GM23248 (cell line): ENCODE results near the gene DDX39B. TPM values are rescaled to one million over a fixed set of nuclear protein-coding genes. Genes with fewer than 3 reads are reported as not detected.
"Not testable (repeated sequence)": the region's sequence is repeated elsewhere in the genome, so short reads cannot be mapped to it uniquely, and the experiment has no call there.

ENCODE experiments used
- DNase-seq: peaks from one replicate; pipeline ENCODE4 v3.0.0-alpha.2; 2015
- H2AFZ ChIP-seq: fragments of 200-600 bp; sonication (generic); 2 replicates; pipeline ENCODE4 v1.6.1; 2016; ENCODE audit warnings: antibody characterized with exemption
- H3F3A ChIP-seq: fragments of 200-600 bp; sonication (generic); 2 replicates; pipeline ENCODE4 v1.6.1; 2016; ENCODE audit warnings: mild to moderate bottlenecking, antibody characterized with exemption, mixed run types; ENCODE audit not compliant: insufficient read depth
- H3K27ac ChIP-seq: fragments of 200-600 bp; sonication (generic); 2 replicates; pipeline ENCODE4 v1.5.1; 2016; ENCODE audit warnings: mild to moderate bottlenecking
- H3K27me3 ChIP-seq: fragments of 200-600 bp; sonication (generic); replicated peaks from 2 replicates; pipeline ENCODE4 v1.6.1; 2016; ENCODE audit warnings: mild to moderate bottlenecking; ENCODE audit not compliant: insufficient read depth
- H3K36me3 ChIP-seq: fragments of 200-600 bp; sonication (generic); 2 replicates; pipeline ENCODE4 v1.6.1; 2016; ENCODE audit warnings: low read depth, mild to moderate bottlenecking
- H3K4me1 ChIP-seq: fragments of 200-600 bp; sonication (generic); 2 replicates; pipeline ENCODE4 v1.6.1; 2016; ENCODE audit warnings: mild to moderate bottlenecking; ENCODE audit not compliant: insufficient read depth
- H3K4me2 ChIP-seq: fragments of 200-600 bp; sonication (generic); one replicate; pipeline ENCODE4 v1.6.1; 2016; ENCODE audit warnings: mild to moderate bottlenecking; ENCODE audit not compliant: unreplicated experiment
- H3K4me3 ChIP-seq: fragments of 200-600 bp; sonication (generic); 2 replicates; pipeline ENCODE4 v1.5.1; 2016; ENCODE audit warnings: mild to moderate bottlenecking
- H3K79me2 ChIP-seq: fragments of 200-600 bp; sonication (generic); 2 replicates; pipeline ENCODE4 v1.6.1; 2016; ENCODE audit warnings: mild to moderate bottlenecking; ENCODE audit not compliant: insufficient read depth
- H3K9ac ChIP-seq: fragments of 200-600 bp; sonication (generic); 2 replicates; pipeline ENCODE4 v1.6.1; 2016; ENCODE audit warnings: mild to moderate bottlenecking
- H3K9me2 ChIP-seq: fragments of 200-600 bp; sonication (generic); 2 replicates; pipeline ENCODE4 v1.6.1; 2016; ENCODE audit warnings: mixed run types, mild to moderate bottlenecking, moderate library complexity; ENCODE audit not compliant: insufficient read depth
- H3K9me3 ChIP-seq: fragments of 200-600 bp; sonication (generic); one replicate; pipeline ENCODE4 v1.6.1; 2017; ENCODE audit warnings: low read depth
- H4K20me1 ChIP-seq: fragments of 200-600 bp; sonication (generic); 2 replicates; pipeline ENCODE4 v1.6.0; 2016; ENCODE audit not compliant: insufficient read depth
- EZH2 ChIP-seq: fragments of 200-600 bp; sonication (generic); IDR thresholded peaks from 2 replicates; pipeline ENCODE4 v1.6.1; 2018; ENCODE audit warnings: antibody characterized with exemption, mild to moderate bottlenecking; ENCODE audit not compliant: insufficient read depth, poor library complexity, severe bottlenecking
- EZH2phosphoT487 ChIP-seq: fragments of 200-600 bp; sonication (generic); IDR thresholded peaks from 2 replicates; pipeline ENCODE4 v1.6.1; 2018; ENCODE audit warnings: antibody characterized with exemption, moderate library complexity, mild to moderate bottlenecking, low read depth; ENCODE audit not compliant: insufficient read depth
- WGBS, 2 experiments: methylation state at CpG; one replicate each; pipeline ENCODE4 v1.1.6; 2015 to 2017; ENCODE audit warnings: low lambda C conversion rate in 2 of 2, low coverage in 1 of 2; ENCODE audit errors: missing lambda C conversion rate in 2 of 2; 5-methylcytosine and 5-hydroxymethylcytosine counted together
- in situ Hi-C: fragments of 300-500 bp; cut with MboI; formaldehyde crosslinking; loops from 2 replicates; pipeline ENCODE4 v1.15.0; 2020
- polyA plus RNA-seq: library from polyadenylated mRNA; unstranded; fragments of >200 nt; fragmentation: Nextera tagmentation; extraction: Ambion mirVana; gene quantifications from 2 replicates; pipeline ENCODE4 v1.2.1, GENCODE V29; 2016
- total RNA-seq: library from RNA; depleted of rRNA; stranded (reverse); fragments of >200 nt; shearing (Covaris generic); gene quantifications from 2 replicates; pipeline ENCODE4 v1.2.3, GENCODE V29; 2014

DDX39B gene
- total and polyA plus RNA-seq, 2 experiments from 2014 or later: 197 to 415 TPM

GRCh38 chr6:31493875-31494694 is 47.7 kb downstream of the DDX39B start:
- H3K4me2 ChIP-seq: peak overlapping the region; percentile 88
- no peaks in the 10 kb centered on the region for H3K9me3 ChIP-seq
- H3K9me2 ChIP-seq: no peaks in the 10 kb centered on the region
- no peaks in the 10 kb centered on the region for H4K20me1 ChIP-seq
- peaks cover 20% of the 10 kb centered on the region for H3F3A ChIP-seq
- peaks cover 9% of the 10 kb centered on the region for H3K4me1 ChIP-seq
- DNase-seq: peak; percentile 93
- no peak for TF ChIP-seq EZH2
- TF ChIP-seq EZH2phosphoT487: no peak
- H2AFZ ChIP-seq: peak overlapping the region; percentile 93
- peak overlapping the region; percentile 78 for H3K9ac ChIP-seq
- WGBS, 2 experiments: 1% methylated on average over 57 to 58 of the region's 58 CpGs
- H3K4me3 ChIP-seq: peak overlapping the region; percentile 87
- peaks cover 18% of the 10 kb centered on the region for H3K79me2 ChIP-seq
- H3K36me3 ChIP-seq: no peaks in the 10 kb centered on the region
- H3K27ac ChIP-seq: peak overlapping the region; percentile 73
- in situ Hi-C loops: loop anchor here (10.0 kb wide), 1 partner anchor 101 kb away; the partner anchor contains the start of gene NCR3
- no peaks in the 10 kb centered on the region for H3K27me3 ChIP-seq

- Histone ChIP-seq H3F3A (peaks cover 20% of the 10 kb centered on the region), H3K79me2 (peaks cover 12% of the 10 kb centered on the region), H3K4me2 (peak overlapping the region; percentile 88), H3K4me3 (peak overlapping the region; percentile 87)
- H3K9me2 ChIP-seq, H3K9me3 ChIP-seq, H3K4me1 ChIP-seq, H2AFZ ChIP-seq, H4K20me1 ChIP-seq, H3K9ac ChIP-seq, H3K27ac ChIP-seq, H3K27me3 ChIP-seq, H3K36me3 ChIP-seq, DNase-seq: not testable (repeated sequence)
- WGBS, 2 experiments: 0 to 1% methylated on average over 2 of the region's 2 CpGs
- in situ Hi-C loops: loop anchor here (10.0 kb wide), 1 partner anchor 101 kb away; the partner anchor contains the start of gene NCR3
These were observed 48.3 kb downstream of the DDX39B start for GRCh38 chr6:31493550-31493874.

GRCh38 chr6:31490115-31490873 is 51.5 kb downstream of the DDX39B start:
- 0 out of 2 replicates have a peak, but pooled peaks cover 6% of the 10 kb centered on the region for H3K79me2 ChIP-seq
- no peaks in the 10 kb centered on the region for H3K9me3 ChIP-seq
- H3K9me2 ChIP-seq: no peaks in the 10 kb centered on the region
- H3K27ac ChIP-seq: no peak overlapping the region
- in situ Hi-C loops: loop anchor here (10.0 kb wide), 1 partner anchor 105 kb away; the partner anchor contains the start of gene NCR3
- no peak for TF ChIP-seq EZH2
- TF ChIP-seq EZH2phosphoT487: no peak
- no peak overlapping the region for H3K4me2 ChIP-seq
- no peak for DNase-seq
- H3F3A ChIP-seq: peaks cover 8% of the 10 kb centered on the region; the same call in 1 of the 2 replicates
- H2AFZ ChIP-seq: no peak overlapping the region
- H3K36me3 ChIP-seq: no peaks in the 10 kb centered on the region
- no peak overlapping the region for H3K9ac ChIP-seq
- 69 to 76% methylated on average over 15 to 16 of the region's 16 CpGs for WGBS, 2 experiments
- peaks cover 4% of the 10 kb centered on the region for H3K4me1 ChIP-seq
- H4K20me1 ChIP-seq: no peaks in the 10 kb centered on the region
- no peak overlapping the region for H3K4me3 ChIP-seq
- no peaks in the 10 kb centered on the region for H3K27me3 ChIP-seq

- no peak overlapping the region for H3K4me3 ChIP-seq
- peaks cover 10% of the 10 kb centered on the region; the same call in 1 of the 2 replicates for H3F3A ChIP-seq
- WGBS, 2 experiments: 69 to 74% methylated on average over 4 of the region's 4 CpGs
- no peaks in the 10 kb centered on the region for H3K36me3 ChIP-seq
- H3K9me3 ChIP-seq: no peaks in the 10 kb centered on the region
- TF ChIP-seq EZH2phosphoT487 (no peak), EZH2 (no peak)
- peaks cover 11% of the 10 kb centered on the region for H3K4me1 ChIP-seq
- in situ Hi-C loops: no loop called here
- 0 out of 2 replicates have a peak, but pooled peaks cover 6% of the 10 kb centered on the region for H3K79me2 ChIP-seq
- H4K20me1 ChIP-seq: no peaks in the 10 kb centered on the region
- no peaks in the 10 kb centered on the region for H3K27me3 ChIP-seq
- H3K9me2 ChIP-seq: no peaks in the 10 kb centered on the region
- no peak for DNase-seq
- no peak overlapping the region for H3K4me2 ChIP-seq
- H3K27ac ChIP-seq: no peak overlapping the region
- H2AFZ ChIP-seq: no peak overlapping the region
- H3K9ac ChIP-seq: no peak overlapping the region
These were observed 52.7 kb downstream of the DDX39B start for GRCh38 chr6:31489086-31489485.

DNA sequence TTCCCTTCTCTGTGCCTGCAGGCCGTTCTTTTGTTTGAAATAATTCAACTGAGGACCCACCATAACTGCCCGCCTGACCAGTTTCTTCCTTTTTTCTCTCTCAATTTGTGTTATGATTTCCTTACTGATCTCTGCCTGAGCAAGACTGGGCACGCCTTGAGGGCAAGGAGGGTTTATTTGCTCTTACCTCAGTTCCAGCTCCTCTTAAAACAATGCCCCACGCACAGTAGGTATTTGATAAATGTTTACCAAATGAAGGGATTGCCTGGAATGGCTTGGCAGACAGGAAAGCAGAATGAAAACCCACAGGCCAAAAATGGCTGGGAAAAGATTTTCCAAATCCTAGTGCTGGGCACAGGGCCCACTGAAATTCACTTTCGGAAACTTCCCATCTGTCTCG is 54.1 kb downstream of the DDX39B start:
- H3K27ac ChIP-seq, H3K36me3 ChIP-seq, H3K9ac ChIP-seq, H4K20me1 ChIP-seq, H3K4me3 ChIP-seq, in situ Hi-C loops, H2AFZ ChIP-seq, DNase-seq, H3K27me3 ChIP-seq, H3K9me3 ChIP-seq, H3K4me2 ChIP-seq, H3K9me2 ChIP-seq, H3K79me2 ChIP-seq, H3F3A ChIP-seq: not testable (repeated sequence)
- WGBS, 2 experiments: 77 to 84% methylated on average over 6 of the region's 6 CpGs
- H3K4me1 ChIP-seq: peaks cover 11% of the 10 kb centered on the region

DNA sequence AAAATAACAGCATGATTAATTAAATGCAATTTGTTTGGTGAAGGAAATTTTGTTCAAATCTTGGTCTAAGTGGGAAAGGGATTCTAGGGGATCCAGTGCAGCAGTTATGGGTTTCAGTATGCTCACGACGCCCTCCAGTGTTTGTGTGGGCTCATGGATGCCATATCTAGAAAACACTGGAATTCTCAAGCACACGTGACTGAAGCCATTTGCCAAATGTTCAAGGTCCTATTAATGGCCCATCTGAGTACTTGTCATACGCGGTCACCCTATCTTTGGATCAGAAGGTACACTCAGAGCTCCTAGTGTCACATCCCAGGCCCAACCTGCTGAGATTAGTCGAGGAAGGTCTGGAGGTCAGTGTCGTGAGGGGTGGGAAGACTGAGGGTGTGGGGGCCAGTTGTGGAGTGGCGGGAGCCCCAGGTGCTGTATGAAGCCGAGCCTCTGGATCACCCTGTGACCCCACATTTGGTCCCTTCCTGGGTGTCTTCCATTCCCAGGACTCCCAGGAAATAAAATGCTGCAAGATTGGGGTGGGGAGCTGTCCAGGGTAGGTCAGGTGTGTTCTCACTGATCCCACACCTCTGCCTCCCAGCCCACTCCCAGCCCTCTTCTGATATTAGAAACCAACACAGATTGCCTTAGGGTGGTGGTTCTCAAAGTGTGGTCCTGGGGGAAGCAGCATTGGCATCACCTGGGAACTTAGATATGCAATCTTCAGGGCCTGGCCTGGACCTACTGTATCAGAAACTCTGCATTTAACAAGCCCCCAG is 55.6 kb downstream of the DDX39B start:
- DNase-seq, H3K27me3 ChIP-seq, H3F3A ChIP-seq, H3K36me3 ChIP-seq, H3K9me3 ChIP-seq, H3K27ac ChIP-seq, H3K4me2 ChIP-seq, H3K79me2 ChIP-seq, in situ Hi-C loops, H3K4me3 ChIP-seq, H2AFZ ChIP-seq, H3K9ac ChIP-seq, H4K20me1 ChIP-seq, H3K9me2 ChIP-seq: not testable (repeated sequence)
- WGBS, 2 experiments: 51 to 80% methylated on average over 1 to 3 of the region's 9 CpGs
- peaks cover 11% of the 10 kb centered on the region for H3K4me1 ChIP-seq
